ENCODE results near the gene LTO1.

LTO1 gene

GRCh38 chr11:69686856-69687255 is 11.7 kb upstream of the LTO1 start:
- Histone ChIP-seq H3K4me1 (peaks cover 0 to 7% (median 0%) of the 10 kb centered on the region in 10 experiments; a peak in 3 of 20 replicates), H3K27ac (no peak overlapping the region)

GRCh38 chr11:69686452-69686851 is 11.3 kb upstream of the LTO1 start:
- Histone ChIP-seq H3K9ac (no peak overlapping the region), H3K27ac (no peak overlapping the region), H3K4me2 (peak overlapping the region in 3 of 11 experiments; percentile 21 to 47 (median 39); a peak in 5 of 22 replicates), H3K9me3 (replicated peaks in 1 of 11) (peaks cover 0 to 6% (median under 1%) of the 10 kb centered on the region in 11 experiments; a peak in 10 of 22 replicates), H4K20me1 (peaks cover 0 to 16% (median 0%) of the 10 kb centered on the region in 11 experiments; a peak in 3 of 22 replicates), H3K4me3 (no peak overlapping the region), H3K27me3 (peaks cover 0 to 8% (median 5%) of the 10 kb centered on the region in 11 experiments; a peak in 6 of 22 replicates), H3K36me3 (no peaks in the 10 kb centered on the region), H3K4me1 (peaks cover 0 to 7% (median 0%) of the 10 kb centered on the region in 10 experiments; a peak in 3 of 20 replicates)
- no peak for TF ChIP-seq Cebpa-rat (IDR thresholded peaks at IDR 0.05)

More at GRCh38 chr11:69686856-69687255, 11.7 kb upstream of the LTO1 start:
- H3K9me3 ChIP-seq (replicated peaks in 1 of 11): peaks cover 0 to 10% (median 5%) of the 10 kb centered on the region in 11 experiments; a peak in 14 of 22 replicates
- H3K27me3 ChIP-seq: peaks cover 0 to 8% (median 5%) of the 10 kb centered on the region in 11 experiments; a peak in 6 of 22 replicates
- no peak for TF ChIP-seq Cebpa-rat (IDR thresholded peaks at IDR 0.05)
- H3K9ac ChIP-seq: no peak overlapping the region
- peaks cover 0 to 16% (median 0%) of the 10 kb centered on the region in 11 experiments; a peak in 3 of 22 replicates for H4K20me1 ChIP-seq
- H3K4me2 ChIP-seq: no peak overlapping the region
- H3K36me3 ChIP-seq: no peaks in the 10 kb centered on the region
- no peak overlapping the region for H3K4me3 ChIP-seq

- Histone ChIP-seq H3K4me2 (peak overlapping the region in 10 of 11 experiments; percentile 18 to 95 (median 44); a peak in 17 of 22 replicates), H3K4me3 (peak overlapping the region in 1 of 10 experiments; percentile 23; a peak in 1 of 20 replicates), H3K36me3 (no peaks in the 10 kb centered on the region), H3K9me3 (replicated peaks in 1 of 11) (no peaks in the 10 kb centered on the region), H4K20me1 (peaks cover 0 to 16% (median 0%) of the 10 kb centered on the region in 11 experiments; a peak in 3 of 22 replicates), H3K9ac (no peak overlapping the region), H3K4me1 (peaks cover 0 to 7% (median 0%) of the 10 kb centered on the region in 10 experiments; a peak in 3 of 20 replicates), H3K27me3 (peaks cover 0 to 8% (median 5%) of the 10 kb centered on the region in 11 experiments; a peak in 6 of 22 replicates), H3K27ac (no peak overlapping the region)
- no peak for TF ChIP-seq Cebpa-rat (IDR thresholded peaks at IDR 0.05)
Measured at GRCh38 chr11:69685348-69685747, 10.2 kb upstream of the LTO1 start.

GRCh38 chr11:69684651-69685050 is 9.5 kb upstream of the LTO1 start:
- Histone ChIP-seq H3K9me3 (replicated peaks in 1 of 11) (no peaks in the 10 kb centered on the region), H3K4me1 (peaks cover 0 to 7% (median 0%) of the 10 kb centered on the region in 10 experiments; a peak in 3 of 20 replicates), H3K27ac (no peak overlapping the region), H3K9ac (no peak overlapping the region), H3K4me3 (no peak overlapping the region), H4K20me1 (peaks cover 0 to 16% (median 0%) of the 10 kb centered on the region in 11 experiments; a peak in 3 of 22 replicates), H3K36me3 (no peaks in the 10 kb centered on the region), H3K27me3 (peaks cover 0 to 8% (median 5%) of the 10 kb centered on the region in 11 experiments; a peak in 6 of 22 replicates), H3K4me2 (no peak overlapping the region)
- TF ChIP-seq Cebpa-rat (IDR thresholded peaks at IDR 0.05): no peak

GRCh38 chr11:69683764-69684333 is 8.7 kb upstream of the LTO1 start:
- Histone ChIP-seq H3K4me3 (no peak overlapping the region), H3K4me1 (peaks cover 0 to 7% (median 0%) of the 10 kb centered on the region in 10 experiments; a peak in 3 of 20 replicates), H3K9ac (no peak overlapping the region), H4K20me1 (peaks cover 0 to 16% (median 0%) of the 10 kb centered on the region in 11 experiments; a peak in 3 of 22 replicates), H3K27ac (no peak overlapping the region), H3K4me2 (no peak overlapping the region), H3K9me3 (replicated peaks in 1 of 11) (no peaks in the 10 kb centered on the region), H3K36me3 (no peaks in the 10 kb centered on the region), H3K27me3 (peaks cover 0 to 8% (median 5%) of the 10 kb centered on the region in 11 experiments; a peak in 6 of 22 replicates)
- TF ChIP-seq Cebpa-rat (IDR thresholded peaks at IDR 0.05): no peak

DNA sequence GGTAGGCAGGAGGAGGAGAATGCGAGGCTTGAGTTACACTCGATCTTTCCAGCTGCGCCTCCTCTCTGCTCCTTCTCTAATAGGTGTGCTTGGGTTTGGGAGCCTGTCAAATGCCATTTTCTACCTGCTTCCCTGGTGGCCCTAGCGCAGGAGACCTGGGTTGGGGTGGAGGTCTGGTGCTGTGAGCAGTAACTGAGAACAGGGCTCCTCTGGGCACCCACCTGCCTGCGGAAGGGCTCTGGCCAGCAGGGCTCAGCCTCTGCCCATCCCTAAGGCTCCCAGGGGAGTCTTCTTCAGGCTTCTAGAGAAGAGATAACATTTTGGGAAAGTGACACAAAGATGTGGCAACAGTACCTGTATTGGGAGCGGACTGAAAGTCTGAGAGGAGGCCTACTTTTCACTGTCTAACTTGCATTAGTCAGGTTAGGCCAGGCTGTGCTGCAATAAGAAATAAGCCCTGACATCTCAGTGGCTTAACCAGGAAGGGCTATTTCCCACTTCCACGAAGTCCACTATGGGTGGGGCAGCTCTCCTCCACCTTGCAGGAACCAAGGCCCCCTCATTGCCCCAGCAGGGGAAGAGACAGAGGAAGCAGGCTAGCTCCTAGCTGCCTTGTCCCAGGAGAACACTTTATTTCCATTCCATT is 7.7 kb upstream of the LTO1 start:
- Histone ChIP-seq H3K4me1 (peaks cover 0 to 7% (median 0%) of the 10 kb centered on the region in 10 experiments; a peak in 3 of 20 replicates), H3K4me2 (no peak overlapping the region), H3K36me3 (no peaks in the 10 kb centered on the region), H3K27ac (no peak overlapping the region), H3K27me3 (peaks cover 0 to 8% (median 5%) of the 10 kb centered on the region in 11 experiments; a peak in 6 of 22 replicates), H4K20me1 (peaks cover 0 to 16% (median 0%) of the 10 kb centered on the region in 11 experiments; a peak in 3 of 22 replicates), H3K4me3 (no peak overlapping the region), H3K9me3 (replicated peaks in 1 of 11) (no peaks in the 10 kb centered on the region), H3K9ac (no peak overlapping the region)
- no peak for TF ChIP-seq Cebpa-rat (IDR thresholded peaks at IDR 0.05)

- Histone ChIP-seq H3K4me2 (no peak overlapping the region), H3K9me3 (replicated peaks in 1 of 11) (no peaks in the 10 kb centered on the region)
Measured at GRCh38 chr11:69682221-69682620, 7.1 kb upstream of the LTO1 start.

DNA sequence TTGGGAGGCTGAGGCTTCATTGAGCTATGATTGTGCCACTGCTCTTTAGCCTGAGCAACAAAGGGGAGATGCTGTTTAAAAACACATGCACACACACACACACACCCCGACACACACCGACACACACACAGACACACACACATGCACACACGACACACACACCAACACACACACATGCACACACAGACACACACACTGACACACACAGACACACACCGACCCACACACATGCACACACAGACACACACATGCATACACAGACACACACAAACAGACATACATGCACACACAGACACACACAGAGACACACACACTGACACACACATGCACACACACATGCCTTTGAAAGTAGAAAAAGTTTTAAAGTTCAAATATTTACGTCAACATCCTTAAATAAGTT is 5.5 kb upstream of the LTO1 start:
- Histone ChIP-seq H3K4me3 (no peak overlapping the region), H3K4me2 (no peak overlapping the region), H3K4me1 (peaks cover 0 to 5% (median 3%) of the 10 kb centered on the region in 10 experiments; a peak in 11 of 20 replicates), H3K9ac (no peak overlapping the region), H3K36me3 (no peaks in the 10 kb centered on the region), H4K20me1 (peaks cover 0 to 10% (median 0%) of the 10 kb centered on the region in 11 experiments; a peak in 3 of 22 replicates), H3K9me3 (replicated peaks in 1 of 11) (no peaks in the 10 kb centered on the region), H3K27ac (no peak overlapping the region), H3K27me3 (peaks cover 0 to 7% (median 0%) of the 10 kb centered on the region in 11 experiments; a peak in 6 of 22 replicates)
- TF ChIP-seq Cebpa-rat (IDR thresholded peaks at IDR 0.05): no peak

More at GRCh38 chr11:69682221-69682620, 7.1 kb upstream of the LTO1 start:
- no peak for TF ChIP-seq Cebpa-rat (IDR thresholded peaks at IDR 0.05)
- H3K27me3 ChIP-seq: peaks cover 0 to 8% (median 5%) of the 10 kb centered on the region in 11 experiments; a peak in 6 of 22 replicates
- H4K20me1 ChIP-seq: peaks cover 0 to 16% (median 0%) of the 10 kb centered on the region in 11 experiments; a peak in 3 of 22 replicates
- no peak overlapping the region for H3K27ac ChIP-seq
- H3K9ac ChIP-seq: no peak overlapping the region
- no peaks in the 10 kb centered on the region for H3K36me3 ChIP-seq
- peaks cover 0 to 7% (median 0%) of the 10 kb centered on the region in 10 experiments; a peak in 3 of 20 replicates for H3K4me1 ChIP-seq
- no peak overlapping the region for H3K4me3 ChIP-seq

Measured in BLaER1 treated with 17β-estradiol and CSF1 and Interleukin-3, amounts not matched to agents 10 nM and 100 nM (cell line).